ENCODE data around the gene LGMN.

GRCh38 chr14:92756446-92756845, 8.0 kb upstream of the LGMN start:
- TF ChIP-seq SIN3A (IDR thresholded peaks at IDR 0.05; ENCODE audit: borderline replicate concordance, insufficient read depth, low read depth, low read length) (no peak), TCF7L2 (IDR thresholded peaks at IDR 0.05; ENCODE audit: low read depth, low read length) (no peak), CTCF (IDR thresholded peaks at IDR 0.05) (no peak)

Data from Panc1 (cell line).